PC-3 (cell line): ENCODE results near the gene GPC6.

Source experiments
- CTCF ChIP-seq: fragments of 300-600 bp; sonication (generic); conservative IDR thresholded peaks from 2 replicates; pipeline ENCODE4 v1.5.1; 2017; ENCODE audit warnings: antibody characterized with exemption, low read depth, mild to moderate bottlenecking, low read length
- EZH2 ChIP-seq: fragments of 300-600 bp; sonication (generic); IDR thresholded peaks from one replicate; pipeline ENCODE4 v1.6.1; 2017; ENCODE audit warnings: antibody characterized with exemption, mild to moderate bottlenecking, low read length; ENCODE audit not compliant: unreplicated experiment
- EZH2phosphoT487 ChIP-seq: fragments of 300-600 bp; sonication (generic); IDR thresholded peaks from 2 replicates; pipeline ENCODE4 v1.6.1; 2018; ENCODE audit warnings: mild to moderate bottlenecking, antibody characterized with exemption, low read length, borderline replicate concordance

GRCh38 chr13:94390881-94391280 lies 1164.3 kb downstream of the GPC6 start:
- no peak for TF ChIP-seq EZH2
- TF ChIP-seq CTCF, result no peak
- no peak for TF ChIP-seq EZH2phosphoT487
